Astrocyte (in vitro differentiated cells and primary cell): ENCODE results near the gene GRB2.

ENCODE experiments used
- EZH2 ChIP-seq: IDR thresholded peaks from 2 replicates; pipeline ENCODE4 v1.6.1; 2012; ENCODE audit warnings: mild to moderate bottlenecking, low read length, inconsistent platforms; ENCODE audit not compliant: insufficient read depth
- TF ChIP-seq, protein P1 (sequence below): IDR thresholded peaks from 2 replicates; pipeline ENCODE4 v1.5.1; 2011; ENCODE audit warnings: low read depth, mild to moderate bottlenecking, inconsistent platforms, low read length, moderate library complexity; ENCODE audit not compliant: insufficient read depth

DNA sequence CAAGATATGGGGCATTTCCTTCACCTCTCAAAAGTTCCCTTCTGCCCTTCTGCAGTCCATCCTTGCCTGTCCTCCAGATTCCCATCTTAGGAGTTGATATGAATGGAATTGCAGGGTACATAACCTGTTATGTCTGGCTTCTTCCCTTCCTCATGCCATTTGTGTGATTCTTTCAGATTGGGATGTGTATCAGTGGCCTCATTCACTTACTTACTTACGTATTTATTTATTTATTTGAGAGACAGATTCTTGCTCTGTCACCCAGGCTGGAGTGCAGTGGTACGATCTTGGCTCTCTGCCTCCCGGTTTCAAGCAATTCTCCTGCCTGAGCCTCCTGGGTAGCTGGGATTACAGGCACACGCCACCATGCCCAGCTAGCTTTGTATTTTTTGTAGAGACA is 44.8 kb upstream of the GRB2 start:
- TF ChIP-seq, protein P1, sequence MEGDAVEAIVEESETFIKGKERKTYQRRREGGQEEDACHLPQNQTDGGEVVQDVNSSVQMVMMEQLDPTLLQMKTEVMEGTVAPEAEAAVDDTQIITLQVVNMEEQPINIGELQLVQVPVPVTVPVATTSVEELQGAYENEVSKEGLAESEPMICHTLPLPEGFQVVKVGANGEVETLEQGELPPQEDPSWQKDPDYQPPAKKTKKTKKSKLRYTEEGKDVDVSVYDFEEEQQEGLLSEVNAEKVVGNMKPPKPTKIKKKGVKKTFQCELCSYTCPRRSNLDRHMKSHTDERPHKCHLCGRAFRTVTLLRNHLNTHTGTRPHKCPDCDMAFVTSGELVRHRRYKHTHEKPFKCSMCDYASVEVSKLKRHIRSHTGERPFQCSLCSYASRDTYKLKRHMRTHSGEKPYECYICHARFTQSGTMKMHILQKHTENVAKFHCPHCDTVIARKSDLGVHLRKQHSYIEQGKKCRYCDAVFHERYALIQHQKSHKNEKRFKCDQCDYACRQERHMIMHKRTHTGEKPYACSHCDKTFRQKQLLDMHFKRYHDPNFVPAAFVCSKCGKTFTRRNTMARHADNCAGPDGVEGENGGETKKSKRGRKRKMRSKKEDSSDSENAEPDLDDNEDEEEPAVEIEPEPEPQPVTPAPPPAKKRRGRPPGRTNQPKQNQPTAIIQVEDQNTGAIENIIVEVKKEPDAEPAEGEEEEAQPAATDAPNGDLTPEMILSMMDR, result no peak
- no peak for TF ChIP-seq EZH2
